ENCODE measurements around the gene ADIPOR2.
A peak's percentile ranks its signal among the peaks of the same experiment; 100 is the strongest.

Gene ADIPOR2

GRCh38 chr12:1657688-1658087 lies 33.2 kb upstream of the ADIPOR2 start:
- no peaks in the 10 kb centered on the region for H3K27me3 ChIP-seq (ENCODE audit: control insufficient read depth, insufficient read depth, low read length)
- H3K4me2 ChIP-seq (ENCODE audit: low read length), result no peak overlapping the region
- H3K9ac ChIP-seq, result no peak overlapping the region
- no peaks in the 10 kb centered on the region for H3K36me3 ChIP-seq (ENCODE audit: control insufficient read depth, insufficient read depth, low read length)
- no peak overlapping the region for H3K4me3 ChIP-seq (ENCODE audit: low read depth, low read length)
- H3K27ac ChIP-seq, result peak overlapping the region; percentile 80
- H3K9me3 ChIP-seq (ENCODE audit: control insufficient read depth, low read length), result no peaks in the 10 kb centered on the region
- H3K79me2 ChIP-seq, result no peaks in the 10 kb centered on the region
- TF ChIP-seq CTCF (IDR thresholded peaks at IDR 0.05), result no peak
- H3K4me1 ChIP-seq, result peaks cover 11% of the 10 kb centered on the region
- H2AFZ ChIP-seq, result no peak overlapping the region

GRCh38 chr12:1660304-1661187 lies 30.3 kb upstream of the ADIPOR2 start:
- Histone ChIP-seq H3K9ac (no peak overlapping the region), H3K4me1 (peaks cover 11% of the 10 kb centered on the region), H3K9me3 (ENCODE audit: control insufficient read depth, low read length) (no peaks in the 10 kb centered on the region), H3K79me2 (no peaks in the 10 kb centered on the region), H3K4me3 (ENCODE audit: low read depth, low read length) (no peak overlapping the region), H3K27ac (peak overlapping the region; percentile 80), H2AFZ (peak overlapping the region; percentile 48), H3K36me3 (ENCODE audit: control insufficient read depth, insufficient read depth, low read length) (no peaks in the 10 kb centered on the region), H3K4me2 (ENCODE audit: low read length) (no peak overlapping the region), H3K27me3 (ENCODE audit: control insufficient read depth, insufficient read depth, low read length) (no peaks in the 10 kb centered on the region)
- no peak for TF ChIP-seq CTCF (IDR thresholded peaks at IDR 0.05)

- peak overlapping the region; percentile 87 for H2AFZ ChIP-seq
- peak overlapping the region; percentile 67 for H3K4me2 ChIP-seq (ENCODE audit: low read length)
- peak overlapping the region; percentile 81 for H3K27ac ChIP-seq
- H3K4me3 ChIP-seq (ENCODE audit: low read depth, low read length), result peak overlapping the region; percentile 27
- no peaks in the 10 kb centered on the region for H3K27me3 ChIP-seq (ENCODE audit: control insufficient read depth, insufficient read depth, low read length)
- no peaks in the 10 kb centered on the region for H3K9me3 ChIP-seq (ENCODE audit: control insufficient read depth, low read length)
- no peaks in the 10 kb centered on the region for H3K79me2 ChIP-seq
- H3K36me3 ChIP-seq (ENCODE audit: control insufficient read depth, insufficient read depth, low read length), result no peaks in the 10 kb centered on the region
- peak overlapping the region; percentile 51 for H3K9ac ChIP-seq
- no peak for TF ChIP-seq CTCF (IDR thresholded peaks at IDR 0.05)
- H3K4me1 ChIP-seq, result peaks cover 13% of the 10 kb centered on the region
Measured at GRCh38 chr12:1661553-1662335, 29.1 kb upstream of the ADIPOR2 start.

GRCh38 chr12:1662761-1663439 lies 28.0 kb upstream of the ADIPOR2 start:
- H3K4me2 ChIP-seq (ENCODE audit: low read length), result no peak overlapping the region
- peak; percentile 39 for TF ChIP-seq CTCF (IDR thresholded peaks at IDR 0.05)
- peak overlapping the region; percentile 87 for H2AFZ ChIP-seq
- no peaks in the 10 kb centered on the region for H3K27me3 ChIP-seq (ENCODE audit: control insufficient read depth, insufficient read depth, low read length)
- H3K27ac ChIP-seq, result peak overlapping the region; percentile 51
- H3K4me3 ChIP-seq (ENCODE audit: low read depth, low read length), result no peak overlapping the region
- peaks cover 16% of the 10 kb centered on the region for H3K4me1 ChIP-seq
- H3K79me2 ChIP-seq, result no peaks in the 10 kb centered on the region
- H3K9me3 ChIP-seq (ENCODE audit: control insufficient read depth, low read length), result no peaks in the 10 kb centered on the region
- no peak overlapping the region for H3K9ac ChIP-seq
- H3K36me3 ChIP-seq (ENCODE audit: control insufficient read depth, insufficient read depth, low read length), result no peaks in the 10 kb centered on the region
